Measurements from ENCODE around the gene MVD. TPM values are rescaled to one million over a fixed set of nuclear protein-coding genes. Genes with fewer than 3 reads are reported as not detected.

The MVD gene
- total and polyA plus RNA-seq, 8 donors, result 24.3 to 154 (median 36.3) TPM

DNA sequence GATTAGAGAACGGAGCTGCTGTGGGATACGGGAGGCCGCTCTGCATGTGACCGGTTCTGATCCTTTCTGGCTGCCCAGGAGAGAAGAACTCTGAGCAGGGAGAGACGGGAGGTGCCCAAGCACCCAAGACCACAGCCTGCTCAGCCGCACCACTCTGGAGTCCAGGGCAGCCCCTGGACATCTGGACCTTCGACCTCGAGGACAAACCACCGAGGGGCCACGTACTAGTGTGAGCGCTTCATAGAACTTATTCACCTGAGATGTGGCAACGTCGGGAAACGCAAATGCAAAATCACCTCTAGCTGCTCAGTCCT lies 37.4 kb upstream of the MVD start:
- intact Hi-C loops (cut with DNase I), result no loop called here
- H3K36me3 ChIP-seq, result peaks cover 0 to 55% of the 10 kb centered on the region in 2 donors
- H3K27me3 ChIP-seq, result no peaks in the 10 kb centered on the region

DNA sequence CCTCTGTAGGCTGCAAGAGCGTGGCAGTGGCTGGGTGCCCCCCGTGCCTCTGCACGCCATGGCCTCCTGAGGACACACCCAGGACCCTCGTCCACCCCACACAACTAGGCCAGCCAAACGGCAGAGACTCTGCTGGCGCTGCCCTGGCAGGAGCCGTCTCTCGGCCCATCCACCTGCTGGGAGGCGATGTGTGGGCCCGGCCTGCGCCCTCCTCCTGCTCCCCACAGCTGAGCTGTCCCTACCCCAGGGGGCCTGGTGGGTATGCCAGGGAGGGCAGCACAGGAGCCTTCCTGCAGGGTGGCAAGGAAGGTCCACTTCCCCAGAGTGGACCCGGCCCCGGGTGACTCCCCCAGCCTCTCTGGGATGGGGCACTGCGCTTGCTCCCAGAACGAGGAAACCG lies 36.3 kb upstream of the MVD start:
- ATAC-seq, result no peak
- peak overlapping the region in 1 of 2 donors; percentile 91 for H3K27ac ChIP-seq
- no peaks in the 10 kb centered on the region for H3K9me3 ChIP-seq
- H3K36me3 ChIP-seq, result peaks cover 0 to 58% of the 10 kb centered on the region in 2 donors
- no peak overlapping the region for H3K4me3 ChIP-seq
- TF ChIP-seq, protein P1, sequence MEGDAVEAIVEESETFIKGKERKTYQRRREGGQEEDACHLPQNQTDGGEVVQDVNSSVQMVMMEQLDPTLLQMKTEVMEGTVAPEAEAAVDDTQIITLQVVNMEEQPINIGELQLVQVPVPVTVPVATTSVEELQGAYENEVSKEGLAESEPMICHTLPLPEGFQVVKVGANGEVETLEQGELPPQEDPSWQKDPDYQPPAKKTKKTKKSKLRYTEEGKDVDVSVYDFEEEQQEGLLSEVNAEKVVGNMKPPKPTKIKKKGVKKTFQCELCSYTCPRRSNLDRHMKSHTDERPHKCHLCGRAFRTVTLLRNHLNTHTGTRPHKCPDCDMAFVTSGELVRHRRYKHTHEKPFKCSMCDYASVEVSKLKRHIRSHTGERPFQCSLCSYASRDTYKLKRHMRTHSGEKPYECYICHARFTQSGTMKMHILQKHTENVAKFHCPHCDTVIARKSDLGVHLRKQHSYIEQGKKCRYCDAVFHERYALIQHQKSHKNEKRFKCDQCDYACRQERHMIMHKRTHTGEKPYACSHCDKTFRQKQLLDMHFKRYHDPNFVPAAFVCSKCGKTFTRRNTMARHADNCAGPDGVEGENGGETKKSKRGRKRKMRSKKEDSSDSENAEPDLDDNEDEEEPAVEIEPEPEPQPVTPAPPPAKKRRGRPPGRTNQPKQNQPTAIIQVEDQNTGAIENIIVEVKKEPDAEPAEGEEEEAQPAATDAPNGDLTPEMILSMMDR (IDR thresholded peaks at IDR 0.05), result no peak
- intact Hi-C loops (cut with DNase I), result no loop called here
- H3K27me3 ChIP-seq, result no peaks in the 10 kb centered on the region
- H3K4me1 ChIP-seq, result peaks cover 24 to 56% of the 10 kb centered on the region in 2 donors
- DNase-seq, result no peak

More for the DNA sequence above, 37.4 kb upstream of the MVD start:
- H3K4me1 ChIP-seq, result peaks cover 32 to 67% of the 10 kb centered on the region in 2 donors
- DNase-seq, result no peak
- H3K4me3 ChIP-seq, result peak overlapping the region in 1 of 2 donors; percentile 92
- ATAC-seq, result no peak
- peak overlapping the region; percentile 86 to 91 for H3K27ac ChIP-seq
- H3K9me3 ChIP-seq, result no peaks in the 10 kb centered on the region
- TF ChIP-seq, protein P1 (IDR thresholded peaks at IDR 0.05), result no peak

DNA sequence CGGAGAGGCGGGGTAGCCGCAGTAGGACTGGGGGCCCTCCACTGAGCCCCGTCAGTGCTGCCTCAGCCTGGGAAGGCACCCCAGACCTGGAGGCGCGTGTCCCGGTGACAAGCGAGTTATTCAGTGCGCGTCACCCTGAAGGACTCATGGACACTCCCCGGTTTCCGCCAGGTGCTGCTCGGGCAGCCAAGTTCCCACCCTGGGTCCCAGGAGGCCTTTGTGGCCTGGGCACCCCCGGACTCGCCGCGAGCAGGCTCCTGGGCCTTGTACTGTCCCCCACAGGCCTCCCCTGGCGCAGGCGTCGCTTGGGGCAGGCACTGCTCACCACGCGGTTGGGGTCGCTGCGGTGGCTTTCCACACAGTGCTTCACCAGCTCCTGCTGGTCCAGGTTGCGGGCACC lies 35.8 kb upstream of the MVD start:
- intact Hi-C loops (cut with DNase I), result no loop called here
- peaks cover 19 to 51% of the 10 kb centered on the region in 2 donors for H3K4me1 ChIP-seq
- TF ChIP-seq, protein P1 (IDR thresholded peaks at IDR 0.05), result no peak

DNA sequence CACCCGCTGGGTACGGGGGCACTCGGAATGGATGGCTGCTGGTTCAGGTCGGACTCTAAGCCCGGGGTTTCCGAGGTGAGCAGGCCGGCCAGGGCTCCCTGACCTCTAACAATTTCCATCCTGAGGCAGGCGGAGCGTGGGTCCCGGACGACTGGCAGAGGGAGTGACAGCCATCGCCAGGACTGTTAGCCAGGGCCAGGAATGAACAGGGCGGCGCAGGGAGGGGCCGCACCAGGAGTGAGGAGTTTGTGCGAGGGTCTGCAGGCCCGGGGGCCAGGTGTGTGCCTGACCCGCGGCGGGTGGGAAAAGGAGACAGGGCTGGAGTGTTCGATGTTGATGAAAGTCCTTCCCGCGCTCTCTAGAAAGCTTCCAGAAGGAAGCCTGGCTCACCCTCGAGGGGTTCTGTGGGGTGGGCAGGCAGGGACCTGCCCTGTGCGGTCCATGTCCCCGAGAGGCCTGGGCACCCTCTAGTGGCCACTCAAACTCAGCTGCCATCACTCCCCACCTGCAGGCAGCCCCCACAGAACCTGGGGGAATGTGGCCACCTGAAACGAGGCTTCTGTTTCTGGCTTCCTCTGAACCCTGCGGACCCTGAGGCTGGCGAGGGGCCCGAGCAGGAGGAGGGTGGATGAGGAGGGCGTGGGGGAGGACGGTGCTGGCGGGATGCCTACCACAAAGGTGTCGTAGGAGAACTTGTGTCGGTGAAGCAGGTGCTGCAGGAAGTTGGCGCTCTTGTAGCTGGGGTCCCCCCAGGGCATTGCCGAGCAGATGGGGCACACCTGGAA lies 35.1 kb upstream of the MVD start:
- no peak for DNase-seq
- no peak overlapping the region for H3K27ac ChIP-seq

More for the DNA sequence above, 35.8 kb upstream of the MVD start:
- Histone ChIP-seq H3K27me3 (no peaks in the 10 kb centered on the region), H3K27ac (peak overlapping the region in 1 of 2 donors; percentile 91), H3K36me3 (peaks cover 0 to 58% of the 10 kb centered on the region in 2 donors), H3K9me3 (no peaks in the 10 kb centered on the region), H3K4me3 (no peak overlapping the region)
- DNase-seq (no peak), ATAC-seq (no peak)

More for the DNA sequence above, 35.1 kb upstream of the MVD start:
- no peak for ATAC-seq
- H3K4me3 ChIP-seq, result no peak overlapping the region
- intact Hi-C loops (cut with DNase I), result no loop called here
- H3K27me3 ChIP-seq, result no peaks in the 10 kb centered on the region
- TF ChIP-seq, protein P1 (IDR thresholded peaks at IDR 0.05), result no peak
- H3K36me3 ChIP-seq, result peaks cover 0 to 58% of the 10 kb centered on the region in 2 donors
- no peaks in the 10 kb centered on the region for H3K9me3 ChIP-seq
- H3K4me1 ChIP-seq, result peaks cover 19 to 45% of the 10 kb centered on the region in 2 donors

Measured in left lung (tissue), 10 donors.